Measurements from ENCODE around the gene ESF1. TPM values are rescaled to one million over a fixed set of nuclear protein-coding genes. Genes with fewer than 3 reads are reported as not detected.

Gene ESF1
- total RNA-seq, 1 donor from 2014 or later = 17.9 TPM

- DNase-seq (ENCODE audit: low spot score, unreplicated experiment) = no peak
- Mint-ChIP-seq H3K27me3 (no peaks in the 10 kb centered on the region), H3K27ac (no peak overlapping the region), H3K9me3 (ENCODE audit: low read depth) (no peaks in the 10 kb centered on the region), H3K4me3 (ENCODE audit: low read depth) (no peak overlapping the region), H3K36me3 (ENCODE audit: insufficient read depth) (peaks cover 4% of the 10 kb centered on the region), H3K4me1 (ENCODE audit: low read depth) (peaks cover 1% of the 10 kb centered on the region)
- TF ChIP-seq CTCF (IDR thresholded peaks at IDR 0.05; ENCODE audit: unreplicated experiment) = no peak
These were observed 37.7 kb upstream of the ESF1 start for GRCh38 chr20:13822459-13822858.

- Mint-ChIP-seq H3K27me3 (no peaks in the 10 kb centered on the region), H3K9me3 (ENCODE audit: low read depth) (no peaks in the 10 kb centered on the region), H3K27ac (peak overlapping the region; percentile 21), H3K4me1 (ENCODE audit: low read depth) (peaks cover 1% of the 10 kb centered on the region), H3K4me3 (ENCODE audit: low read depth) (no peak overlapping the region), H3K36me3 (ENCODE audit: insufficient read depth) (peaks cover 6% of the 10 kb centered on the region)
- no peak for TF ChIP-seq CTCF (IDR thresholded peaks at IDR 0.05; ENCODE audit: unreplicated experiment)
- no peak for DNase-seq (ENCODE audit: low spot score, unreplicated experiment)
These were observed 37.2 kb upstream of the ESF1 start for GRCh38 chr20:13821876-13822275.

- no peaks in the 10 kb centered on the region for H3K9me3 Mint-ChIP-seq (ENCODE audit: low read depth)
- no peak for DNase-seq (ENCODE audit: low spot score, unreplicated experiment)
- peak overlapping the region; percentile 20 for H3K27ac Mint-ChIP-seq
- H3K27me3 Mint-ChIP-seq = no peaks in the 10 kb centered on the region
- TF ChIP-seq CTCF (IDR thresholded peaks at IDR 0.05; ENCODE audit: unreplicated experiment) = peak; percentile 77
- H3K36me3 Mint-ChIP-seq (ENCODE audit: insufficient read depth) = peaks cover 12% of the 10 kb centered on the region
- H3K4me3 Mint-ChIP-seq (ENCODE audit: low read depth) = no peak overlapping the region
- peaks cover 1% of the 10 kb centered on the region for H3K4me1 Mint-ChIP-seq (ENCODE audit: low read depth)
These were observed 35.3 kb upstream of the ESF1 start for GRCh38 chr20:13819885-13820645.

GRCh38 chr20:13817342-13817741 lies 32.6 kb upstream of the ESF1 start:
- TF ChIP-seq CTCF (IDR thresholded peaks at IDR 0.05; ENCODE audit: unreplicated experiment) = no peak
- Mint-ChIP-seq H3K27ac (no peak overlapping the region), H3K4me1 (ENCODE audit: low read depth) (peaks cover 1% of the 10 kb centered on the region), H3K36me3 (ENCODE audit: insufficient read depth) (peaks cover 15% of the 10 kb centered on the region), H3K9me3 (ENCODE audit: low read depth) (no peaks in the 10 kb centered on the region), H3K4me3 (ENCODE audit: low read depth) (no peak overlapping the region), H3K27me3 (no peaks in the 10 kb centered on the region)
- DNase-seq (ENCODE audit: low spot score, unreplicated experiment) = no peak

- H3K27me3 Mint-ChIP-seq = no peaks in the 10 kb centered on the region
- H3K27ac Mint-ChIP-seq = no peak overlapping the region
- no peak for DNase-seq (ENCODE audit: low spot score, unreplicated experiment)
- no peaks in the 10 kb centered on the region for H3K9me3 Mint-ChIP-seq (ENCODE audit: low read depth)
- no peak overlapping the region for H3K4me3 Mint-ChIP-seq (ENCODE audit: low read depth)
- H3K4me1 Mint-ChIP-seq (ENCODE audit: low read depth) = peaks cover 1% of the 10 kb centered on the region
- peaks cover 15% of the 10 kb centered on the region for H3K36me3 Mint-ChIP-seq (ENCODE audit: insufficient read depth)
- TF ChIP-seq CTCF (IDR thresholded peaks at IDR 0.05; ENCODE audit: unreplicated experiment) = no peak
These were observed 32.0 kb upstream of the ESF1 start for GRCh38 chr20:13816757-13817156.

Measured in progenitor cell of endocrine pancreas (in vitro differentiated cells).